PC-3 (cell line): ENCODE measurements around the gene GDAP1L1.

Experiments
- CTCF ChIP-seq: fragments of 300-600 bp; sonication (generic); conservative IDR thresholded peaks from 2 replicates; pipeline ENCODE4 v1.5.1; 2017; ENCODE audit warnings: antibody characterized with exemption, low read depth, mild to moderate bottlenecking, low read length
- EZH2 ChIP-seq: fragments of 300-600 bp; sonication (generic); IDR thresholded peaks from one replicate; pipeline ENCODE4 v1.6.1; 2017; ENCODE audit warnings: antibody characterized with exemption, mild to moderate bottlenecking, low read length; ENCODE audit not compliant: unreplicated experiment

- TF ChIP-seq CTCF (no peak), EZH2 (no peak)
Measured at GRCh38 chr20:44212792-44213191, 34.3 kb upstream of the GDAP1L1 start.
